Measurements from ENCODE around the gene COPG1. TPM values are rescaled to one million over a fixed set of nuclear protein-coding genes. Genes with fewer than 3 reads are reported as not detected.

Gene COPG1
- total RNA-seq, 1 donor from 2014 or later: 224 TPM

GRCh38 chr3:129313665-129314385, 64.4 kb downstream of the COPG1 start:
- Histone ChIP-seq H3K36me3 (no peaks in the 10 kb centered on the region), H3K27ac (peak overlapping the region; percentile 89 to 90), H3K4me1 (peaks cover 5 to 18% of the 10 kb centered on the region in 2 donors), H3K9me3 (no peaks in the 10 kb centered on the region), H3K27me3 (no peaks in the 10 kb centered on the region), H3K4me3 (peak overlapping the region; percentile 82 to 87)
- no peak for DNase-seq (ENCODE audit: low spot score in 2 of 2)
- TF ChIP-seq CTCF (IDR thresholded peaks at IDR 0.05): no peak
- intact Hi-C loops (cut with DNase I): loop anchor here (2.0 kb wide), 2 partner anchors 65 to 131 kb away; partner anchors contain the start of genes CNBP and COPG1

GRCh38 chr3:129314386-129315222, 65.2 kb downstream of the COPG1 start:
- H3K27me3 ChIP-seq: no peaks in the 10 kb centered on the region
- intact Hi-C loops (cut with DNase I): loop anchor here (2.0 to 5.0 kb wide), 3 partner anchors 66 to 313 kb away; partner anchors contain the start of genes CNBP and COPG1
- H3K4me1 ChIP-seq: peaks cover 5 to 18% of the 10 kb centered on the region in 2 donors
- peak; percentile 58 to 95 for DNase-seq (ENCODE audit: low spot score in 2 of 2)
- no peaks in the 10 kb centered on the region for H3K36me3 ChIP-seq
- no peaks in the 10 kb centered on the region for H3K9me3 ChIP-seq
- H3K27ac ChIP-seq: peak overlapping the region; percentile 89 to 90
- TF ChIP-seq CTCF (IDR thresholded peaks at IDR 0.05): no peak
- H3K4me3 ChIP-seq: peak overlapping the region; percentile 82 to 87

DNA sequence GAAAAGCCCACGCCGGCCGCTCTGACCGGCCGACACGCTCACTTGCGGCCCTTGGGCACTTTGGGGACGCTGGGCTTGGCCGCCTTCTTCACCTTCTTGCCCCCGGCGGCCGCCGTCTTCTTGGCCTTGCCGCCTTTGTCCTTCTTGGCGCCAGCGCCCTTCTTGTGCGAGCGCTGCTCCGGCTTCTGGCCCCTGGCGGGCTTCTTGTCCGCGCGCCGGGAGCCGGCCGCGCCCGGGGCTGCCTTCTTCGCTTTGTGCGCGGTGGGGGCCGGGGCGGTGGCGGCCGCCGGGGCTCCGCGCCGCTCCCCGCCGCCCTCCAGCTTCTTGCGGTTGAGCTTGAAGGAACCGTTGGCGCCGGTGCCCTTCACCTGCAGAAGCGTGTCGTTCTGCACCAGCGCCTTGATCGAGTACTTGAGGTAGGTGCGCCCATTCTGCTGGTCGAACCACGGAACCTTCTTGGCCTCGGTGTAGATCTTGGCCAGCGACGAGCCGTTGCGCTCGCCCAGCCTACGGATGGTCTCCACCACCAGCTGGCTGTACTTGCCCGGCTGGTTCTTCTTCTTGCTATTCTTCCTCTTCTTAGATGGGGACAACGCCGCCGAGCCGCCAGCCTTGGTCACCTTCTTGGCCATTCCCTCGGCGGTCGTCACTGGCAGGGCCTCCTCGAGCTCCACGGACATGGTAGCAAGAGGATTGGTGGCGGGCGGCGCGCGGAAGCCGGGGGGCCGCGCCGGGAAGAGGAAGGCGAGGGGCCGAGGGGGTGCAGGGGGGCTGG, 66.0 kb downstream of the COPG1 start:
- H3K27me3 ChIP-seq: no peaks in the 10 kb centered on the region
- H3K9me3 ChIP-seq: no peaks in the 10 kb centered on the region
- peak overlapping the region; percentile 89 to 90 for H3K27ac ChIP-seq
- peak overlapping the region; percentile 82 to 87 for H3K4me3 ChIP-seq
- no peak for TF ChIP-seq CTCF (IDR thresholded peaks at IDR 0.05)
- H3K36me3 ChIP-seq: no peaks in the 10 kb centered on the region
- intact Hi-C loops (cut with DNase I): loop anchor here (2.0 to 5.0 kb wide), 3 partner anchors 67 to 312 kb away; partner anchors contain the start of genes CNBP and COPG1
- H3K4me1 ChIP-seq: peaks cover 5 to 18% of the 10 kb centered on the region in 2 donors
- DNase-seq (ENCODE audit: low spot score in 2 of 2): no peak

- Histone ChIP-seq H3K9me3 (no peaks in the 10 kb centered on the region), H3K27ac (peak overlapping the region; percentile 89 to 90), H3K4me1 (peaks cover 5 to 18% of the 10 kb centered on the region in 2 donors), H3K36me3 (peaks cover 0 to 3% of the 10 kb centered on the region in 2 donors), H3K4me3 (peak overlapping the region; percentile 82 to 87), H3K27me3 (no peaks in the 10 kb centered on the region)
- no peak for DNase-seq (ENCODE audit: low spot score in 2 of 2)
- intact Hi-C loops (cut with DNase I): loop anchor here (1.0 to 5.0 kb wide), 5 partner anchors 11 to 311 kb away; partner anchors contain the start of genes CNBP and COPG1
- no peak for TF ChIP-seq CTCF (IDR thresholded peaks at IDR 0.05)
These were observed 66.5 kb downstream of the COPG1 start for GRCh38 chr3:129315998-129316247.

All from ascending aorta (tissue), 2 donors.